LNCAP (cell line): ENCODE measurements around the gene GMNC.

Source experiments
- TF ChIP-seq, protein P1 (sequence below): fragments of 450-650 bp; IDR thresholded peaks from 2 replicates; pipeline ENCODE4 v1.5.1; 2017; ENCODE audit warnings: mild to moderate bottlenecking

Gene GMNC

DNA sequence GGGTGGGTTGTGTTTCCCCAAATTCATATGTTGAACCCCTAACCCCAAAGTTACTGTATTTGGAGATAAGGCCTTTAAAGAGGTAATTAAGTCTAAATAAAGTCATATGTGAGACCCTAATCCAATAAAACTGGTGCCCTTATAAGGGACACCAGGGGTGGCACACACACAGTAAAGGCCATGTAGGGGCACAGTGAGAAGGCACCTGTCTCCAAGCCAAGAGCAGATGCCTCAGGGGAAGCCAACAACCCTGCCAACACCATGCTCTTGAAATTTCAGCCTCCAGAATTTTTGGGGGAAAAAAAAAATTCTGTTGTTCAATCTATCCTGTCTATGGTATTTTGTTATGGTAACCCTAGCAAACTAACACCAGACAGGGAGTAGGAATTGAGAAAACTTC, 1.5 kb upstream of the GMNC start:
- TF ChIP-seq, protein P1, sequence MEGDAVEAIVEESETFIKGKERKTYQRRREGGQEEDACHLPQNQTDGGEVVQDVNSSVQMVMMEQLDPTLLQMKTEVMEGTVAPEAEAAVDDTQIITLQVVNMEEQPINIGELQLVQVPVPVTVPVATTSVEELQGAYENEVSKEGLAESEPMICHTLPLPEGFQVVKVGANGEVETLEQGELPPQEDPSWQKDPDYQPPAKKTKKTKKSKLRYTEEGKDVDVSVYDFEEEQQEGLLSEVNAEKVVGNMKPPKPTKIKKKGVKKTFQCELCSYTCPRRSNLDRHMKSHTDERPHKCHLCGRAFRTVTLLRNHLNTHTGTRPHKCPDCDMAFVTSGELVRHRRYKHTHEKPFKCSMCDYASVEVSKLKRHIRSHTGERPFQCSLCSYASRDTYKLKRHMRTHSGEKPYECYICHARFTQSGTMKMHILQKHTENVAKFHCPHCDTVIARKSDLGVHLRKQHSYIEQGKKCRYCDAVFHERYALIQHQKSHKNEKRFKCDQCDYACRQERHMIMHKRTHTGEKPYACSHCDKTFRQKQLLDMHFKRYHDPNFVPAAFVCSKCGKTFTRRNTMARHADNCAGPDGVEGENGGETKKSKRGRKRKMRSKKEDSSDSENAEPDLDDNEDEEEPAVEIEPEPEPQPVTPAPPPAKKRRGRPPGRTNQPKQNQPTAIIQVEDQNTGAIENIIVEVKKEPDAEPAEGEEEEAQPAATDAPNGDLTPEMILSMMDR = no peak

DNA sequence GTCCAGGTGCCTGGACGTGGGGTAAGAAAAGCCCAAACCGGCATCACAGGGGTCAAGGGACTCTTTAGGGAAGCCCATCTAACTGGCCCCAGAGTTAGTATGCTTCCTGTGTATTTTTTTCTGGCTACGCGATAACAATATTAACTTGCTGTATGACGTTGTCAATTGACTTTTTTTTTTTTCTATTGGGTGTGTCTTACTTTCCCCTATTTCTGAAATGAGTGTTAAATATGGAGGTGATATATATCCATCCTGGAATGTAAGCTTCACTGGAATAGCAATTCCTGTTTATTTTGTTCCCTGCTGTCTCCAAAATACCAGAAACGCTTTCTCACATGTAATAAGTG, 598 bp upstream of the GMNC start:
- TF ChIP-seq, protein P1 = no peak

DNA sequence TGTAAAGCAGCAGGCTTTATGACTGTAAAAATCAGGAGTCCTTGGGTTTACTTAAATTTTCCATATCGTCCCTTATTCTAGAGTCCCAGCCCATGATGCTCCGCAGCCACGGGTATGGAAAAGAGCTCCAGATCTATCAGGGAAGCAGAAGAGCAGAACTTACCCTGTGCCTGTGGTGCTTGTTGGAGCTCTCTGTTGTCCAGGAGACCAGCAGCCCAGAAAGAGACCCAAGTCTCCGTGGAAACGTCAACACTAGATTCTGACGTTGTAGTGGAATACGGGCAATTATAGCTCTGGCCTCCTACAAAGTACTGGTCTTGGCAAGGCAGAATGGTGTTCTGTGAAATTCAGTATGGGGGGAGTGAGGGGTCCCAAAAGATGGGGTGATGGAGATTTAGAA, 2.0 kb downstream of the GMNC start:
- TF ChIP-seq, protein P1 = no peak

DNA sequence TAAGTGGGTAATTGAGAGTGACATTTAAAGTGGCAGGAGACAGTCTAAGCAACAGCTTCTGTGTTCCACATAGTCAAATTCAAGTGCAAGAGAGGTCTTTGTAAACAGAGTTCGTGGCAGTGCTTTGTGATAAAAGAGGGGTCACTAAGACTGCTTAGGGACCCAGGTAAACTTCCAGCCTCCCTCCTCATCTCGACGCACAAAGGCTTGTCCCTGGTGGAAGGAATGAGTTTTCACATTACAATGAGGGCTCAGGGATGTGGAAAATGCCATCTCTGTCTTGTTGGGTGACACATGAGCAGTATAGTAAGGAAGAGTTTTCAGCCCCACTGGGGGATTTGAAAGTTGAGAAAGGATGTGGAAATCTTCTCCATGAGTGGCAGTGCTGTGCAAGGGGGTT, 7.3 kb downstream of the GMNC start:
- TF ChIP-seq, protein P1 = no peak

DNA sequence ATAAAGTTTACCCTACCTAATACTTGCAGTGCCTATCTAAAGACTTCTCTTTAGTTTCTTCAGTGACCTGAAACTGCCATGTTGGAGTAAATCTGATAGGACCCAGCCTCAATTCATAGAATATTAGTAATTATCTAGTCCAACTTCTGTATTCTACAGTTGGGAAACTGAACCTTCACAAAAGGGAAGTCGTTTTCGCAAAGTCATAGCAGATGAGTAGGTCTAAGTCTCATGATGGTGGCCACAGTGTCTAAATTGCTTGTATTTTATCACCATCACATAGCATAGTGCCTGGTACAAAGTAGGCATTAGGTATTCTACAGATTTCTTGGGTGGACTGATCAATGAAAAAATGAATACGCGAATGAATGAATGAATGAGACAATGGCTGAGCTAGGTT, 8.4 kb downstream of the GMNC start:
- TF ChIP-seq, protein P1 = no peak

DNA sequence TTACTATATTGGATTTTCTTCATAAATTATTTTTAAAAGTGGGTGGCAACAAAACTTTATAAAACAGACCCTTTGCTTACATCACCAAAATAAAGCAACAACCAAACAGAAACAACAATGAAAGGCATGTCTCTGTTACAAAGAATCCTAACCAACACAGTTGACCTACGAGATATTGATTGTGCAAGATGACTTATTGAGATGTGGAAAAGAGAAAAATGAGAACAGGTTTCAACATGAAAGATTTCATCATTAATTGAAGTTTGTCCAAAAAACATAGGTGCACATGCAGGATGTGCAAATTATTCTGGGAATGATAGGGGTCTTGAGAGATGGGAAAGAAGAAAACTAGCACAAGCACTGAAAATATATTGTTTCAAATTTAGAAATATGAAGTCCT, 9.0 kb downstream of the GMNC start:
- TF ChIP-seq, protein P1 = no peak

DNA sequence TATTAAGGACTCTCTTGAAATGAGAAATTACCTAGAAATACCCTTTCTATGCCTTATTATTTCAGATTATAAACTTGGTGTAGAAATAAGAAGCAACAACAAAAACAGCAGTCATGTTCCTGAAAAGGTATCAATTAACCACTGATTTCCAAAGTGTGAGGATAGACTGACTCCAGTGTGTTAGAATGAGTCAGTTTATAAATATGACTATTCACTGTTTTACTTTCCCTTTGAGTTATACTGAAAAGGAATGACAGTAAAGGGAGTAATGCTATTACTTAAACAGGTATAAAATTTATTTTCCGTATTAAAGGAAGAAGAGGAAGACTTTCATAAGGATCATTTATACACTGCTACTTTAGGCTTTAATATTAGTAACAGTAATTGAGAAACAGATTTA, 12.9 kb downstream of the GMNC start:
- TF ChIP-seq, protein P1 = no peak

DNA sequence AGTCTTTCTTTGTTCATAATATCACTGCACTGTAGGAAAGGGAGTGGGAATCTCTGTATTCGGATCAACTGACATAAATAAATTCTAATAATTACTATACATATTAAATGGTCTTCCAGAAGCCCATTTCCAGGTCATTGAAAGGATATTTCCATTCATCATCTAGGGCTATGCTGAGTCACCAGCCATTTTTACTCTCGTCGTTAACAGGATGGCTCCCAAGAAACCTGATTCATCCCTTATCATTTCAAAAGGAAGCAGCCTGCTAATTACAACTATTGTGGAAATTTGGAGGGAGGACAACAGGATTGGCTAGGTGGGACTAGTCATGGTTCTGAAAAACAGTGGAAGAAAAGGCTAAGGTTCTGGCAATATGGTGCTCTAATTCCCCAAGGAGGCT, 13.6 kb downstream of the GMNC start:
- TF ChIP-seq, protein P1 = no peak
